NK-92 (cell line): ENCODE results near the gene TCF4.

Experiments
- DNase-seq: peaks from one replicate; lab custom pipeline; 2025; ENCODE audit not compliant: unreplicated experiment; lab: John Stamatoyannopoulos, UW

Gene TCF4

GRCh38 chr18:55418439-55418838 lies 169.6 kb downstream of the TCF4 start:
- no peak for DNase-seq

GRCh38 chr18:55416791-55417190 lies 171.2 kb downstream of the TCF4 start:
- no peak for DNase-seq

GRCh38 chr18:55415258-55415871 lies 172.6 kb downstream of the TCF4 start:
- DNase-seq = no peak

- DNase-seq = no peak
These were observed 173.5 kb downstream of the TCF4 start for GRCh38 chr18:55414475-55414874.

GRCh38 chr18:55413474-55413873 lies 174.5 kb downstream of the TCF4 start:
- DNase-seq = no peak

- DNase-seq = no peak
These were observed 180.0 kb downstream of the TCF4 start for GRCh38 chr18:55407774-55408535.

- DNase-seq = no peak
These were observed 180.8 kb downstream of the TCF4 start for GRCh38 chr18:55407191-55407590.

- no peak for DNase-seq
These were observed 181.5 kb downstream of the TCF4 start for GRCh38 chr18:55406451-55406991.

GRCh38 chr18:55405893-55406406 lies 182.0 kb downstream of the TCF4 start:
- DNase-seq = no peak

GRCh38 chr18:55405475-55405874 lies 182.5 kb downstream of the TCF4 start:
- no peak for DNase-seq

GRCh38 chr18:55404832-55405465 lies 183.0 kb downstream of the TCF4 start:
- DNase-seq = no peak

GRCh38 chr18:55404136-55404830 lies 183.7 kb downstream of the TCF4 start:
- DNase-seq = no peak

- no peak for DNase-seq
These were observed 184.5 kb downstream of the TCF4 start for GRCh38 chr18:55403421-55403949.

- no peak for DNase-seq
These were observed 185.1 kb downstream of the TCF4 start for GRCh38 chr18:55402731-55403405.

GRCh38 chr18:55401638-55402191 lies 186.3 kb downstream of the TCF4 start:
- no peak for DNase-seq

GRCh38 chr18:55400590-55401541 lies 187.1 kb downstream of the TCF4 start:
- no peak for DNase-seq

GRCh38 chr18:55400081-55400480 lies 187.9 kb downstream of the TCF4 start:
- DNase-seq = no peak

- no peak for DNase-seq
These were observed 189.1 kb downstream of the TCF4 start for GRCh38 chr18:55398858-55399257.

- no peak for DNase-seq
These were observed 191.0 kb downstream of the TCF4 start for GRCh38 chr18:55396979-55397378.
